MCF 10A (cell line): Measurements from ENCODE around the gene HBG2. TPM values are rescaled to one million over a fixed set of nuclear protein-coding genes. Genes with fewer than 3 reads are reported as not detected.

ENCODE experiments used
- BruUV-seq: library from RNA; stranded (reverse); fragments of 400-500 nt; replicated peaks from 2 replicates; lab custom pipeline; 2021; lab: Mats Ljungman, UMichigan
- CTCF ChIA-PET: fragments of 300-600 bp; sonication (Branson Sonifier 250); formaldehyde crosslinking; extraction: SDS; loops from one replicate; lab custom pipeline; 2021; ENCODE audit warnings: antibody characterized with exemption, inconsistent platforms; lab: Yijun Ruan, JAX
- POLR2A ChIA-PET: fragments of 300-600, 350-650 bp; sonication (Branson Sonifier 250); formaldehyde crosslinking; extraction: SDS; loops from one replicate; lab custom pipeline; 2020; ENCODE audit warnings: antibody characterized with exemption, inconsistent platforms; lab: Yijun Ruan, JAX
- DNase-seq: peaks from one replicate; pipeline ENCODE4 v3.0.0-alpha.2; 2018; ENCODE audit not compliant: unreplicated experiment
- H3K27ac Mint-ChIP-seq: one replicate; pipeline ENCODE4 v1.8.0; 2022; ENCODE audit warnings: mild to moderate bottlenecking, low read depth, mixed read lengths; ENCODE audit not compliant: unreplicated experiment
- H3K27me3 Mint-ChIP-seq: one replicate; pipeline ENCODE4 v1.8.0; 2022; ENCODE audit warnings: mixed read lengths; ENCODE audit not compliant: insufficient read depth, unreplicated experiment
- H3K36me3 Mint-ChIP-seq: one replicate; pipeline ENCODE4 v1.8.0; 2022; ENCODE audit warnings: mild to moderate bottlenecking, moderate library complexity, mixed read lengths; ENCODE audit not compliant: insufficient read depth, unreplicated experiment
- H3K4me1 Mint-ChIP-seq: one replicate; pipeline ENCODE4 v1.8.0; 2022; ENCODE audit warnings: mixed read lengths; ENCODE audit not compliant: insufficient read depth, unreplicated experiment
- H3K4me3 Mint-ChIP-seq: one replicate; pipeline ENCODE4 v1.8.0; 2022; ENCODE audit warnings: mild to moderate bottlenecking, moderate library complexity, mixed read lengths; ENCODE audit not compliant: unreplicated experiment
- H3K9me3 Mint-ChIP-seq: one replicate; pipeline ENCODE4 v1.8.0; 2022; ENCODE audit warnings: mixed read lengths; ENCODE audit not compliant: unreplicated experiment
- CTCF ChIP-seq: fragments of 200-600 bp; IDR thresholded peaks from one replicate; pipeline ENCODE4 v1.8.0; 2022; ENCODE audit warnings: antibody characterized with exemption, mild to moderate bottlenecking; ENCODE audit not compliant: unreplicated experiment
- intact Hi-C: fragments of 100-400 bp; cut with micrococcal nuclease; formaldehyde crosslinking; loops from 2 replicates; pipeline ENCODE4 v1.14.1; 2022
- total RNA-seq: library from RNA; stranded (reverse); gene quantifications from 2 replicates; pipeline ENCODE4 v1.2.3, GENCODE V29; 2022

The HBG2 gene
- total RNA-seq, 1 experiment from 2014 or later = not detected

- TF ChIP-seq CTCF = no peak
- no peak for DNase-seq
- no peak overlapping the region for H3K4me3 Mint-ChIP-seq
- H3K27me3 Mint-ChIP-seq = peaks cover 11% of the 10 kb centered on the region
- no peaks in the 10 kb centered on the region for H3K4me1 Mint-ChIP-seq
- H3K36me3 Mint-ChIP-seq = no peaks in the 10 kb centered on the region
- intact Hi-C loops = no loop called here
- POLR2A ChIA-PET = no interaction called here
- no peaks in the 10 kb centered on the region for H3K9me3 Mint-ChIP-seq
- H3K27ac Mint-ChIP-seq = no peak overlapping the region
- BruUV-seq = no TSS peak
- CTCF ChIA-PET = no interaction called here
Measured at GRCh38 chr11:5235364-5236095, 19.1 kb downstream of the HBG2 start.

- CTCF ChIA-PET = no interaction called here
- intact Hi-C loops = no loop called here
- Mint-ChIP-seq H3K27ac (no peak within 1 kb of the TSS), H3K4me3 (no peak within 1 kb of the TSS), H3K27me3 (peaks cover 11% of the 10 kb centered on the region), H3K36me3 (no peaks in the 10 kb centered on the region), H3K4me1 (no peaks in the 10 kb centered on the region), H3K9me3 (no peaks in the 10 kb centered on the region)
- no peak for TF ChIP-seq CTCF
- BruUV-seq = no TSS peak
- POLR2A ChIA-PET = no interaction called here
- DNase-seq = no peak
Measured at GRCh38 chr11:5234381-5234834, 20.2 kb downstream of the HBG2 start, which contains the start of gene HBD. Gene HBD (minus strand): TSS chr11:5234483. CDS start chr11:5234433, 50 bp downstream.

- Mint-ChIP-seq H3K27ac (no peak overlapping the region), H3K9me3 (no peaks in the 10 kb centered on the region), H3K4me1 (no peaks in the 10 kb centered on the region), H3K4me3 (no peak overlapping the region), H3K36me3 (no peaks in the 10 kb centered on the region), H3K27me3 (peaks cover 4% of the 10 kb centered on the region)
- CTCF ChIA-PET = interaction anchor here (0.5 to 0.6 kb wide), 2 partner anchors 29 to 382 kb away, joined by 3 to 4 read pairs; no protein-coding TSS in a partner anchor
- POLR2A ChIA-PET = no interaction called here
- no TSS peak for BruUV-seq
- DNase-seq = no peak
- intact Hi-C loops = no loop called here
- no peak for TF ChIP-seq CTCF
Measured at GRCh38 chr11:5233307-5233706, 21.3 kb downstream of the HBG2 start.

- no TSS peak for BruUV-seq
- Mint-ChIP-seq H3K27me3 (no peaks in the 10 kb centered on the region), H3K4me1 (no peaks in the 10 kb centered on the region), H3K9me3 (no peaks in the 10 kb centered on the region), H3K27ac (no peak overlapping the region), H3K4me3 (no peak overlapping the region), H3K36me3 (no peaks in the 10 kb centered on the region)
- ChIA-PET POLR2A (no interaction called here), CTCF (interaction anchor here (0.5 to 0.6 kb wide), 2 partner anchors 28 to 382 kb away, joined by 3 to 4 read pairs; no protein-coding TSS in a partner anchor)
- TF ChIP-seq CTCF = no peak
- no peak for DNase-seq
- intact Hi-C loops = no loop called here
Measured at GRCh38 chr11:5232821-5233220, 21.8 kb downstream of the HBG2 start.
